ENCODE data around the gene MGA. TPM values are rescaled to one million over a fixed set of nuclear protein-coding genes. Genes with fewer than 3 reads are reported as not detected.

MGA gene
- polyA plus RNA-seq, 1 donor (not counting 4 experiments of a cell fraction or from before 2014, with no cell fraction given), result 6.3 TPM

DNA sequence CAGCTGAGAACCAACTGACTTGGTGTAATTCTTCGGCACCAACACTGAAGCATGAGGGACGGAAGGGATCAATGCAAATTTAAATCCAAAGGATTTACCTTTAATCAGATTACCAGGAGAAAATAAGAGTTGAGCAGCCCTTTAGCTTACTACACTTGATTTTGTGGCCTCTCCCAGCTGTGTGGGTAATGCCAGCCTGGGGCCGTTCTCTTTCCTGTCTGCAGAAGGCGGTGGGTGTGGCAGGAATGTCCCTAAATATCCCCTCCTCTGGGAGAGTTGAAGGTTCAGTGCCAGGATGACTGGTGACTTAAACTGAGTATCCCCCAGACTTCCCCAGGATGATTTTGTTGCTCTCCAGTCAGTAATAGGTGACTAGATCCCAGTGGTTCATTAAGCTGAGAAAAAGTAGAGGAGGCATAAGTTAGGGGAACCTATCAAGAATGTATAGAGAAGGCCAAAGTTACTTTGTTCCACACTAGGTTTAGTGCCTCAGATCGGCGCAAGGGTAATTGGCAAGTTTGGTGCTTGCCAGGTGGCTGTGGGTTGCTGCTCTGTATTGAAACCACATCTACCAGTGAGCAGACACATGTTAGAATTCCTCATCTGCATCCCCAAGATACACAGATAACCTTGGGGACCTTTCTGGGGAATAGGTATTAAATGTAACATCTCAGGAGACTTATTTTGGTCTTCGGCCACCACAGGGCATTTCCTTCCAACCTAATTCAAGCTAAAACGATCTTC, 137.2 kb downstream of the MGA start:
- H3K4me1 ChIP-seq (ENCODE audit: control insufficient read depth, extremely low read depth, insufficient read depth, low read length), result peaks cover 79% of the 10 kb centered on the region

DNA sequence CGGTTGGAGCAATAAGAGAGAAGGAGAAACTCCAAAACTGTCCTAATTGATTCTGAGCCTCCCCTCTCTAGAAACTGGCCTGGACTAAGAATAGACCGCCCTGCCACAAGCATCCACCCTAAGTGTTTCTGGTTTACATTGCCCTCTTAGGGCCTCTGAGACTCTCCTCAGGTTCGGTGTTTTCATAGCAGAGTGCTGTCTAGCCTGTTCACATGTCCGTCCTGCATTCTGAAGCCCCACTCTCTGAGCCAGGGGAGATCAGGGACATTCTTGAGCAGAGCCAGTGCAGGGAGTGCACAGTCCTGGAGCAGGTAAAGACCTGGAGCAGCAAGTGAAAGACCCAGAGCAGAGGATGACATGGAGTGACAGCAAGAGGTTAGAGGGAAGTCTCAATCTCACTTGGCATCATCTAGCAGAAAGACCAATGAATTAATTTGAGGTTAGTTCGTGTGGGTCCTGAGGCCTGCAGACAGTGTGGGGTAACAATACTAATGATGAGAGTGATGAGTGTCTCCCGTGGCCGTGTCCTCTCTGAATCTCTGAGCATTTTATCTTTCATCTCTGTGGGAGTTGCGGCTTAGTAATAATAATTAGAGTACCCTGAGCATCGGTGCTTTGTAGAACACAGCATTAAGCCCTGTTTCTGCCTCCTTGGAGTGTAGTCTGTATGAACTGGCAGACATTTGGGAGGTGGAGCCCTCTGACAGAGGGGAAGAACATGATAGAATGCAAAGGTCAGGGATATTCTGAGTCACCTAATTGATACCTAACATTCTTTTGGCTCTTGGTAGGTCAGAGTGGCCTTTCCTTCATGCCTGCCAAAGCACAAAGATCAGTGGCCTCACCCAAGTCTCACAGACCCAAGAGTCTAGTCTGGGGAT, 138.6 kb downstream of the MGA start:
- dilution Hi-C loops (cut with MboI; ENCODE audit: extremely low pct_ligation_motif_present, low sequenced_read_pairs), result no loop called here

More for the DNA sequence above, 137.2 kb downstream of the MGA start:
- dilution Hi-C loops (cut with MboI; ENCODE audit: extremely low pct_ligation_motif_present, low sequenced_read_pairs), result no loop called here
- H2AFZ ChIP-seq (ENCODE audit: control insufficient read depth, low read length), result no peak overlapping the region
- peaks cover 61% of the 10 kb centered on the region for H3K79me2 ChIP-seq (ENCODE audit: control insufficient read depth, insufficient read depth, low read length)
- H4K20me1 ChIP-seq (ENCODE audit: control insufficient read depth, extremely low read depth, insufficient read depth, low read length), result no peaks in the 10 kb centered on the region
- H3K27me3 ChIP-seq (ENCODE audit: control insufficient read depth, extremely low read depth, insufficient read depth, low read length), result no peaks in the 10 kb centered on the region
- H3K9me1 ChIP-seq (ENCODE audit: control insufficient read depth, extremely low read depth, insufficient read depth, low read length), result no peaks in the 10 kb centered on the region
- peaks cover 8 to 14% of the 10 kb centered on the region in 2 experiments for H3K36me3 ChIP-seq (ENCODE audit: control insufficient read depth in 2 of 2, extremely low read depth in 1 of 2, insufficient read depth in 2 of 2, low read length in 2 of 2)
- FAIRE-seq, result peak; percentile 34
- H3K4me3 ChIP-seq (ENCODE audit: control insufficient read depth in 2 of 3, extremely low read depth in 1 of 3, insufficient read depth in 2 of 3, low read depth in 1 of 3, low read length in 3 of 3), result peak overlapping the region in 2 of 3 experiments; percentile 34 to 51
- H3K4me2 ChIP-seq (ENCODE audit: control insufficient read depth, extremely low read depth, insufficient read depth, low read depth, low read length), result peak overlapping the region; percentile 50
- peak overlapping the region; percentile 87 for H3K27ac ChIP-seq (ENCODE audit: control insufficient read depth, insufficient read depth, low read length)
- no peak for DNase-seq (ENCODE audit: low read depth, low spot score)
- peak overlapping the region; percentile 52 for H3K9ac ChIP-seq (ENCODE audit: control insufficient read depth, extremely low read depth, insufficient read depth, low read length)
- no peaks in the 10 kb centered on the region for H3K9me3 ChIP-seq (ENCODE audit: control insufficient read depth, low read depth, low read length)
- TF ChIP-seq, protein P1, sequence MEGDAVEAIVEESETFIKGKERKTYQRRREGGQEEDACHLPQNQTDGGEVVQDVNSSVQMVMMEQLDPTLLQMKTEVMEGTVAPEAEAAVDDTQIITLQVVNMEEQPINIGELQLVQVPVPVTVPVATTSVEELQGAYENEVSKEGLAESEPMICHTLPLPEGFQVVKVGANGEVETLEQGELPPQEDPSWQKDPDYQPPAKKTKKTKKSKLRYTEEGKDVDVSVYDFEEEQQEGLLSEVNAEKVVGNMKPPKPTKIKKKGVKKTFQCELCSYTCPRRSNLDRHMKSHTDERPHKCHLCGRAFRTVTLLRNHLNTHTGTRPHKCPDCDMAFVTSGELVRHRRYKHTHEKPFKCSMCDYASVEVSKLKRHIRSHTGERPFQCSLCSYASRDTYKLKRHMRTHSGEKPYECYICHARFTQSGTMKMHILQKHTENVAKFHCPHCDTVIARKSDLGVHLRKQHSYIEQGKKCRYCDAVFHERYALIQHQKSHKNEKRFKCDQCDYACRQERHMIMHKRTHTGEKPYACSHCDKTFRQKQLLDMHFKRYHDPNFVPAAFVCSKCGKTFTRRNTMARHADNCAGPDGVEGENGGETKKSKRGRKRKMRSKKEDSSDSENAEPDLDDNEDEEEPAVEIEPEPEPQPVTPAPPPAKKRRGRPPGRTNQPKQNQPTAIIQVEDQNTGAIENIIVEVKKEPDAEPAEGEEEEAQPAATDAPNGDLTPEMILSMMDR (optimal IDR thresholded peaks at IDR 0.05 in 1 of 3, IDR thresholded peaks at IDR 0.05 in 1 of 3, conservative IDR thresholded peaks at IDR 0.05 in 1 of 3; ENCODE audit: extremely low read depth in 1 of 3, insufficient read depth in 2 of 3, low read length in 3 of 3), result no peak
- no peak for TF ChIP-seq EZH2 (IDR thresholded peaks at IDR 0.05; ENCODE audit: low read length)

More for the DNA sequence above, 138.6 kb downstream of the MGA start:
- FAIRE-seq (peak; percentile 43), DNase-seq (ENCODE audit: low read depth, low spot score) (no peak)
- TF ChIP-seq, protein P1 (optimal IDR thresholded peaks at IDR 0.05 in 1 of 3, IDR thresholded peaks at IDR 0.05 in 1 of 3, conservative IDR thresholded peaks at IDR 0.05 in 1 of 3; ENCODE audit: extremely low read depth in 1 of 3, insufficient read depth in 2 of 3, low read length in 3 of 3), result no peak
- no peak for TF ChIP-seq EZH2 (IDR thresholded peaks at IDR 0.05; ENCODE audit: low read length)
- Histone ChIP-seq H3K9me3 (ENCODE audit: control insufficient read depth, low read depth, low read length) (no peaks in the 10 kb centered on the region), H3K27ac (ENCODE audit: control insufficient read depth, insufficient read depth, low read length) (peak overlapping the region; percentile 24), H4K20me1 (ENCODE audit: control insufficient read depth, extremely low read depth, insufficient read depth, low read length) (no peaks in the 10 kb centered on the region), H3K9me1 (ENCODE audit: control insufficient read depth, extremely low read depth, insufficient read depth, low read length) (no peaks in the 10 kb centered on the region), H3K4me3 (ENCODE audit: control insufficient read depth in 2 of 3, extremely low read depth in 1 of 3, insufficient read depth in 2 of 3, low read depth in 1 of 3, low read length in 3 of 3) (no peak overlapping the region), H3K36me3 (ENCODE audit: control insufficient read depth in 2 of 2, extremely low read depth in 1 of 2, insufficient read depth in 2 of 2, low read length in 2 of 2) (peaks cover 5 to 12% of the 10 kb centered on the region in 2 experiments), H3K4me1 (ENCODE audit: control insufficient read depth, extremely low read depth, insufficient read depth, low read length) (peaks cover 80% of the 10 kb centered on the region), H2AFZ (ENCODE audit: control insufficient read depth, low read length) (no peak overlapping the region), H3K79me2 (ENCODE audit: control insufficient read depth, insufficient read depth, low read length) (peaks cover 57% of the 10 kb centered on the region), H3K4me2 (ENCODE audit: control insufficient read depth, extremely low read depth, insufficient read depth, low read depth, low read length) (peak overlapping the region; percentile 51), H3K27me3 (ENCODE audit: control insufficient read depth, extremely low read depth, insufficient read depth, low read length) (no peaks in the 10 kb centered on the region), H3K9ac (ENCODE audit: control insufficient read depth, extremely low read depth, insufficient read depth, low read length) (peak overlapping the region; percentile 42)

Data from keratinocyte (primary cell).